HL-60/S4 (cell line): ENCODE data around the gene SRGAP2C.
"Not testable (repeated sequence)": the region's sequence is repeated elsewhere in the genome, so short reads cannot be mapped to it uniquely, and the experiment has no call there.

Experiments used
- in situ Hi-C: fragments of 300-500 bp; cut with MboI; formaldehyde crosslinking; loops from 2 replicates; pipeline ENCODE4 v1.14.3; 2022; ENCODE audit warnings: low sequenced_read_pairs

The SRGAP2C gene

DNA sequence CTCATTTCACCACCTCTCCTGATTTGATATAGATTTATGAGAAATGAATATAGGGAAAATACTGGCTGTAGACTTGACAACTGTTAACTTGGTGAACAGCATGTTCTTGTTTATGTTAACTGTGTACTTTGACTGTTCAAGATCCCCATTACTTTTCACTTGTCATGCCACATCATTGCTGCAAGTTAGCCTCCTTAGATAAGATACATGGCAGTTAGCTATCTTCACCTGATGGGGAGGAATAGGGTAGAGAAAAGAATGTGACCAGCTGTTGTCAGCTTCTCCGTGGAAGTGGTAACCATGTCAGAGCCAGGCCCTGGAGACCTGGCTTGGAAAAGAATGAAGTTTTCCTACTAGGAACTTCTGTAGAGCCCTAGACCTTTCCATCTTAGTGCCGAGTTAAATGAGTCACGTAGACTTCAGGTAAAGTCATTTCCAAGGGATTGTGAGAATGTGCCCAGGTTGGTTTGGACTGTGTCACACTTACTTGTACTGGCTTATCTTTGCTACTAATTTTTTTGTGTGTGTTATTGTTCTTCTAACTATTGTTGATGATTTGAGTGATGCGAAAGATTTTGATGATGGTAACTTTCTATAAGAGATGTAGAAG lies 41.6 kb downstream of the SRGAP2C start:
- in situ Hi-C loops = not testable (repeated sequence)

DNA sequence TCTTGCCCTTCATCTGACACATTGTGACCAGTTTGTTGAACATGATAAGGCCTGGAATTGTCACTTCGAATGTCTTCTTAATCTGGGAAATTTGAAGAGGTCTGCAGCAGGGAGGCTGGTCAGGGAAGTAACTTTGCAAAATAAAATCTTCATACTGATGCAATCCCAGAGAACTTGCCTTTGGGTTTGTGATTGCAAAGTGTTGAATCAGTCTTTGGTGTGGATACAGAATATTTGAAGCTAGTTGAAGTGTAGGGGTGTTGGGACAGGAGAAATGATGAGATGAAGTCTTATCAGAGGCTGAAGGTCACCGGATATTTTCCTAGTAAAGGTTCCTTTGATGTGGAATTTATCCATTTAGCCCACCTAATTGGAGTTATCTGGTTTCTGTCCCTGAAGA lies 42.1 kb downstream of the SRGAP2C start:
- in situ Hi-C loops = not testable (repeated sequence)

DNA sequence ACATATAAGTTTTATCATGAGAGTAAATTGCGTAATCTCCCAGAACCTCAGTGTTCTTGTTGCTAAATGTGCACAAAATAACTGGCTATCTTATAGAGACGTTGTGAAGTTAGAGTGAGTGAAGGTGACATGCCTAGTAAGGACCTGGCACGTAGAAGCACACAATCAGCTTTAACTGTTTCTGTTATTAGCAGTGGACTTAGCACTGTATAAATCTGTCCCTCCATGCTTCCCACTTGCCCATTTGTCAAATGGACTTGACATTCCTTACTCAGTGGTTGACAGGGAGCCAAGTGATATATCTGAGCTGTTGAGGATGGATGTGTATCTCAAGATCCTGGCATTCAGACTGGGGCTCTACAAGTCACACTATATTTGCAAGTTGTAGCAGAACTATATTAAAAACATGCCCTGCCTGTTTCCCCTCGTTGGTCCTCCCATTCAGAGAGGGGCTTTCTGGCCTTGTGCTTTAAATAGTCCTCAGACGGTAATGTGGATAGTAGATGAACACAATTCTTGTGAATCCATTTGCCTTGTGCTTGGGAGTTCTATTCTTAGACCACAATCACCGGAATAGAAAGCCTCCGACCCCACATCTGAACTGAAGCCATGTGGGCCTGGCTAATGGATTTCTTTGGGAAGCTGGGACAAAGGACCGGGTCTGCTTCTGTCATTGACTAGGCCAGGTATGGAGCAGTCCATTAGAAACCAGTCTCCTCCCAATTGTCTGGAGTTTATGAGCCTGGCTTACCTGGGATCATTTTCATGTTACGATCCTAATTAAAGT lies 43.0 kb downstream of the SRGAP2C start:
- in situ Hi-C loops = not testable (repeated sequence)

DNA sequence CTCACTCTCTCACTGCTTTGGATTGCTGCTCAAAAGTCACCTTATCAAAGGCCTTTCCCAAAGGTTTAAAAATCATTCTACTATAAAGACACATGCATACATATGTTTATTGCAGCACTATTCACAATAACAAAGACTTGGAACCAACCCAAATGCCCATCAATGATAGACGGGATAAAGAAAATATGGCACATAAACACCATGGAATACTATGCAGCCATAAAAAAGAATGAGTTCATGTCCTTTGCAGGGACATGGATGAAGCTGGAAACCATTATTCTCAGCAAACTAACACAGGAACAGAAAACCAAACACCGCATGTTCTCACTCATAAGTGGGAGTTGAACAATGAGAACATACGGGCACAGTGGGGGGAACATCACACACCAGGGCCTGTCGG lies 45.9 kb downstream of the SRGAP2C start:
- in situ Hi-C loops = not testable (repeated sequence)

DNA sequence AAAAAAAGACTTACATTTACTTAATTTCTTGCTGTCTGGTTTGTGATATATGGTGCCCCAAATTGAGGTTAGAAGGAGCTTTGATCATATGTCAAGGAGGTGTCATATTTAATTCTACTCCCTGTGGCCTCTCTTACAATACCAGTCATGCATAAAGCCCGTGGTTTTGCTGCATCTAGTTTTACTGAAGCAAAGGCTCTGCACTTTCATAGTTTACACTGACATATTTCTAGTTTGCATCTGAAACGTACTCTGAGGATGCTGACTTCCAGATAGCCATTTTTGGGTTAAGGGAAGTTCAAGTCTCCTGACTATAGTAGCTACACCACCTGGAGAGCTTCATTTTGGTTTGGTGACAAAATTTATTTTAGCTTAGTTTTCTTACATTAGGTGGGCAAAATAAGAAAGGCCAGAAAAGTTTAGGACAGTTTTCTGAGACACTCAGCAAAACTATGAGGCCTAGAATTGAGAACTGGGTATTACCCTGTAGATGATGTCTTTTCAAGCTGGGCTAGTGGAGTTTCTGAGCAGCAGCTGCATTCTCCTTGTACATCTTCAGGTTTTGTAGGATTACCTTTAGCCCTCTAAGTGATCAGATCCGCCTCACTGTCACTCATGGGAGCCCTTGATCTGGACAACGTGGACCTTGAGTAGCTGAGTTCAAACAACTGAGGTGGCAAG lies 47.8 kb downstream of the SRGAP2C start:
- in situ Hi-C loops = not testable (repeated sequence)

DNA sequence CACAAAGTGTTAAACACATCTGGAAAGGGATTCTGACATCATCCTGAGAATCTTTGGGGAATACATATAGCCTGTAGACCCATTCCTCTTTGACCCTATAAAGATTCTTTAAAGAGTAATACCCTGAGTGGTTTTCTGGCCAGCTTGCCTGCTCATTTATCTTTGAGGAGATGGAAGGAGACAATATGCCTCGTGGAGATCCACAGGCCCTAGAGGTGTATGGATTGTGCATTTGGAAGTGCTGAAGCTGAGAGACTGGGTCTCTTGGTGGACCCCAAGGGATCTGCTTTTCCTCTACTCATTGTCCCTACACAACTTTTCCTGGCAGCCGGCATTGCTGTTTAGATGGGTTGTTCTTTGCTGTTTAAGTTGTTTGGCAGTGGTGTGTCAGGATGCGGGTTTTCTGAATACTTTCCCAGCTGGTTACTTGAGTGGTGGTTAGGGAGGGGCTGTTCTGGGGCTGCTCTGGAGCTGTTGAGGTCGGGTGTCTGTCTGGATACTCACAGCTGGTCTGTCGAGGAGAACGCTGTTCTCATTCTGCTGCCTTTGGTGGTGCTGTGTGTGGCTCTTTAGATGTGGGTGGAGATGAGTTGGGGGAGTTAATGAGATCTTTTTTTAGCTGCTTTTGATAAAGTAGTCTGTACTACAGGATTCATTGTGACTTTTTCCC lies 49.5 kb downstream of the SRGAP2C start:
- in situ Hi-C loops = not testable (repeated sequence)

DNA sequence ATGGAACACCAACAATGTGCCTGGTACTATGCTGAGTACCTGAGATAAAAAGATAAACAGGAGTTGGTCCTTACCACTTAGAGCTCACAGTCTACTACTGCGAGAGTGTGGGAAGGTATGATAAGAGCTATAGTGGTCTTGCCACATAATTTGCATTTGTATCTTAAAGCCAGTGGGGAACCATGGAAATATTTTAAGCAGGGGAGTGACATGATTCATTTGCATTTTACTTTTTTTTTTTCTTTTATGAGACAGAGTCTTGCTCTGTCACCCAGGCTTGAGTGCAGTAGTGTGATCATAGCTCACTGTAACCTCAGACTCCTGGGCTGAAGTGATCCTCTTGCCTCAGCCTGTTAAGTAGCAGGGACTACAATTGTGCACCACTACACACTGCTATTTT lies 53.6 kb downstream of the SRGAP2C start:
- in situ Hi-C loops = not testable (repeated sequence)

DNA sequence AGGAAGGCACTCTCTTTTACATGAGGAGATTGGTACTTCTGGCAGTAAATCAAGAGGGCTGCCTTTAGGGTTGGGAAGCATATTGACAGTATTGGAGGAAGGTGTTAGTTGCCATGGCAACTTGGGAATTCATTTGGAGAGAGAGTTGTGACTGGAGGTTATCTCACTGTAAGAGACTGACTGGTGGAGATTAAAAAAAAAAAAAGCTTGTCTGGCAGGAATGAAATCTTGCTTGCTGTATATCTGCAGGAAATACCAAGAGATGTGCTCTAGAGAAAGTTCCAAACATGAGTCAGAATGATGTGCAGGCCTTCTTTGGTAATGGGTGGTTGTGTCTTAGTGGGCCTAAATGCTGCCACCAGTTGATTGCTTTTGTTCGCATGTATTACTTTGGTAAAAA lies 59.1 kb downstream of the SRGAP2C start:
- in situ Hi-C loops = not testable (repeated sequence)

DNA sequence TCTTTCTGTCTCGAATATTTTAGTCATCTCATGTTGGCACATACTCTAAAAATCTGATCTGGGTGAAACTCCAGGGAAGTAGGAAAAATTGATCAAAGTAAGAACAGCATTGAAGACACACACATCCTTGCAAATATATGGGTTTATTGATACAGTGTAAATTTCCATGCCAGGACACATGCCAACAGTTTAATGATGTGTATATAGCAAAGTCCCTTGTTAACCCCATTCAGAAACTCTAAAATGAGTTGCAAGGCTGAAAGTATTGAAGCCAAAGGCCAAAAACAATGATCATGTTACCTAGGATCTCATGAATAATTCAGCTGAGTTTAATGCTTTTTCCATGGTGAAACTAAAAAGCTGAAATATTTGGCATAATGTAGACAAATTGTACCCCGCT lies 61.6 kb downstream of the SRGAP2C start:
- in situ Hi-C loops = not testable (repeated sequence)

DNA sequence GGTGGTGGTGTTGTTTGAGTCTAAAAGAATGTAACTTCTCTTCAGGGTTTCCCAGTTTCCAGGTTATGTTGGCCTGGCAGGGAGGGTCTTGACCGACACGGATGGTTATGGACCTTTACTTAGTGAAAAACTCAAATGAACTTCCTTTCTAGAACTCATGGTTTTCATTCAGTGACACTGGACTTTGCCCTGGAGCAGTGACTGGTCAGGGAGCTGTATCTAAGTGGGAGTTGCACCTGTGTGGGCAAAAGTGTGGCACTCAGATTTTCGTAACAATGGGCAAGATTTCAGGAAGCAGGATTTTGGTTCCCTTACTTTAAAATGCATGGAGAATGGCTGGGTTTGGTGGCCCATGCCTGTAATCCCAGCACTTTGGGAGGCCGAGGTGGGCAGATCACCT lies 67.9 kb downstream of the SRGAP2C start:
- in situ Hi-C loops = not testable (repeated sequence)

DNA sequence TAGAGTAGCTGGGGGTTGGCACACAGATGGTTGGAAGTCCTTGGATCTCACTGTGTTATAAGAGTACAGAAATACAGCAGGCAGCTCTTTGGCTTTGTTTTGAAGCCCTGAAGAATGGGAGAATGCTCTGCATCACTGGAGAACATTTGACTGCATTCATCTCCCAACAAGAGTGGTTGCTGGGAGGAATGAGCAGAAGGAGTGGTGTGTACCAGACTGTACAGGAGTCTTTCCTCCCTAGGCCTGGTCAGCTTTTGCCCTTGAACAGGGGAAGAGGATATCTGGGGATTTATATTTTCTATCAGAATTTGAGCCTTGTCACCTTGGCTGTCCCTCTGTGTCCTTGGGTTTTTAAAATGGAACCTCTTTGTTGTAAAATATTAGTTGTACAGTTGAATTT lies 69.8 kb downstream of the SRGAP2C start:
- in situ Hi-C loops = not testable (repeated sequence)

DNA sequence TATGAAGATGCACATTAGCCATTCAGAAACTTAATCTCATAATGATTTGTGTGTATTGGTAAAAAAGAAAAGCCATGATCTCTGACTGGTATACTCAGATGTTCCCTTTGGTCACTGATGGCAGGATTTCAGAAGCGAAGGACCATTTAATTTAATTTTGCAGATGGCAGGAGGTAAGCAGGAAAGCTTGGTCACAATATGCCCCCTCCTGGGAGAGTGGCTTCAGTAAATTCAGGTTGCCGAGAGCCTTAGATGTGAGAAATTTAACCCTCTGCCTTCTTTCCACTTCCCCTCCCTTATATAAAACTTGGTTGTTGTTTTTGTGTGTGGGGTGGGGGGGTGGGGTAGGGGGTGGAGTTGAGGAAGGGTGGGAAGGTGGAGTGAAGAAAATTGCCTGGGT lies 72.9 kb downstream of the SRGAP2C start:
- in situ Hi-C loops = not testable (repeated sequence)

DNA sequence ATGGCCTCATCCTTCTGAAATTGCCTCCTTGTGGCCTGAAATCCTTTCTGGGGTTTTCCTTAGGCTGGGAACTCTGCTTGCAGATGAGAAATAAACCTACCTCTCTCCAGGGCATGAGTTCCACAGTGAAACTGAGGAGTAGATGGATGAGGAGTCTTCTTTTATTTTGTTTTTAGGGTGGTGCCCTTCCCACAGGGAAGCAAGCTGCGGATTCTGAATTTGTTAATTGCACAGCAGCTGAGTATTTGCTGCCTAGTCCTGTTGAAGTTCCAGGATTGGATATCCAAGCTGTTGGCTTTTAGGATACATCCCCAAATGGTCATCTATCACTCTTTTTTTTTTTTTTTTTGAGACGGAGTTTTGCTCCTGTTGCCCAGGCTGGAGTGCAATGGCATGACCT lies 73.4 kb downstream of the SRGAP2C start:
- in situ Hi-C loops = not testable (repeated sequence)

DNA sequence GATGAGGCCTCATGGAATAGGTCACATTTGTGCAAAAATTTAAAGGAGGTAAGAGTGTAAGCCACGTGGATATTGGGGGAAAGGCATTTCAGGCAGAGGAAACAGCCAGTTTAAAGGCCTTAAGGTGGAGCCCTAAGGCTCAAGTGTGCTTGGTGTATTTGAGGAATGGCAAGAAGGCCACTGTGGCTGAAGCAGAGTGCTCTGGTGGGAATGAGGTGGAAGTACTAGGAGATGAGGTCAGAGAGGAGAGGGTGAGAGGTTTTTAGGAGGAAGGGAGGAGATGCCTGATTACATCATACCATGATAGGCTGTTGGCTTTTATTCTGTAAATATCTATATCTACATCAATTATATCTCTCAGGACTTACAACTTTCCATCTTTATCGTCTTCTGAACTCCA lies 75.4 kb downstream of the SRGAP2C start:
- in situ Hi-C loops = not testable (repeated sequence)

DNA sequence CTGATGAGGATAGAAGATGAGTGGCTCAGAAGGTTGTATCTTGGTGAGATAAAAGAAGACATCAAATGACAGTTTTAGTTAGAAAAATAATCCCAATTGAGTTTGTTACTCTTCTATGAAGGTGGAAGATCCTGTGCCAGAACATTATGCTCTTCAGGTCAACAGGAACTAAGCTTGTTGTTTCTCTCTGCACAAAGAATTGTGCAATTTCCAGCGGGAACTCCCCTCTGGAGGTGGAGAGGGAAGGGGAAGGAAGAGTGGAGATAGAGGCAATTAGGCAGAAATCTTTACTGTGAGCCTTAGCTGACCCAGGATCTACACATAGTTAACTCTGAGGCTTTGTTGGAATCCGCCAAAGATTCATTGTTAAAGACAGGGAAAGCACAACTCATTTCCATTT lies 77.4 kb downstream of the SRGAP2C start:
- in situ Hi-C loops = not testable (repeated sequence)

DNA sequence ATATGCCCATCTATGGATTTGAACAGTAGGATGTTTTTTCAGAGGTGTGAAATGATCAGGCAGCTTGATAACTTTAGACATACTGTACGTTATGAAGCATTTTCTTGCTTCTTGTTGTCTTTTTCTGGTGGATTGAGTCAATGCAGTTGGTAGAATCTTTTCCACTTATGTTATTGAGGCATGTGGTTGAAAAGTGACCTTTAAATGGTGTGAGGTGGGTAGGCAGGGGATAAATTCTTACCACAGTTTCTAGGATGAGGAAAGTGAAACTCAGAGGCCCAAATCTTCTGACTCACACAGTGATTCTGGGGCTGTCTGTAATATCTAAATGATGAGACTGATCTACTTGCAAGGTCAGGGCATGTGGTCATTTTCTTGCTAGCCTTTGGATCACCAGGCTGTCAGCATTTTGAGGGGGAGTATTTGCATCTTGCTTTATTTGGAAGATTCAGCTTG lies 79.0 kb downstream of the SRGAP2C start:
- in situ Hi-C loops = not testable (repeated sequence)

DNA sequence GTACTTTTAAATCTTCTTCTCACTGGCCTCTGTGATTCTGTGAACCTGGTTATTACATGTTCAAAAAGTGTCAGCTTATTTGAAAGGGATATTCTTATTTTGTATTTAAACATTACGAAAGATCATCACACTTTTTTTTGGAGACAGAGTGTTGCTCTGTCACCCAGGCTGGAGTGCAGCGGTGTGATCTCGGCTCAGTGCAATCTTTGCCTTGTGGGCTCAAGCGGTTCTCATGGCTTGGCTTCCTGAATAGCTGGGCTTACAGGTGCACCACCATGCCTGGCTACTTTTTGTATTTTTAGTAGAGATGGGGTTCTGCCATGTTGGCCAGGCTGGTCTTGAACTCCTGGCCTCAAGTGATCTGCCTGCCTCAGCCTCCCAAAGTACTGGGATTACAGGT lies 82.3 kb downstream of the SRGAP2C start:
- in situ Hi-C loops = not testable (repeated sequence)

DNA sequence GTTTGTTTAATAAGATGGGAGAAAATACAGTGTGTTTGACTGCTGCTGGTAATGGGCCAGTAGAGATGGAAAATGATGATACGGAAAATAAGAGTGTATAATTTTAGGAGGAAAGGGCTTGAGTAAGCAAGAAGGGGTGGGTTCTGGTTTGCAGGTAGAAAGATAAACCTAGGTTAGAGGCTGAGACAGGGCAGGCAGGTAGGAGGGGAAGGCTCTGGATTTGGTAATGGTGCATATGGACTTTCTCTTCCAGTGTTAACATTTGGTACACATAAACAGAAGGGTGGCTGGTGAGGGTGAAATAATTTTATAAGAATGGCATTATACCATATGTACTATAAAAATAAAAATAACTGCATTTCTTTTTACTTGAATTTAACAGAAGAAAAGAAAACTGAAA lies 84.5 kb downstream of the SRGAP2C start:
- in situ Hi-C loops = not testable (repeated sequence)

DNA sequence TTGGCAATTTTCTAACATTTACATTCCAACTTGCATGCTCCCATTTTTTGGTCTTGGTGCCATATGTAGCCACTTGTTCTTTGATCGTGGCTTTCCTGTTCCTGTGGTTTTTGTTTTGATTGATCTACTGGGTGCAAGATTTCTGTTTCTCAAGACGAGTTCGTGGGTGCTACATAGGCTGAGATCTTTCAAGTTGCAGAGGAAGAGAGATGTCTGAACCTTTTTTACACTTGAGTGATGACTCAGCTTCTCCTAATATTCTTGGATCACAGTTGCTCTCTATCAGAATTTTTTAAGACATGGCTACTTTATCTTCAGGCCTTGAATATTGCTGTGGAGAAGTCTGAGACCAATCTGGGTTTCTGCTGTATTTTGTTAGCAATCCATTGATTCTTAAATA lies 85.2 kb downstream of the SRGAP2C start:
- in situ Hi-C loops = not testable (repeated sequence)

DNA sequence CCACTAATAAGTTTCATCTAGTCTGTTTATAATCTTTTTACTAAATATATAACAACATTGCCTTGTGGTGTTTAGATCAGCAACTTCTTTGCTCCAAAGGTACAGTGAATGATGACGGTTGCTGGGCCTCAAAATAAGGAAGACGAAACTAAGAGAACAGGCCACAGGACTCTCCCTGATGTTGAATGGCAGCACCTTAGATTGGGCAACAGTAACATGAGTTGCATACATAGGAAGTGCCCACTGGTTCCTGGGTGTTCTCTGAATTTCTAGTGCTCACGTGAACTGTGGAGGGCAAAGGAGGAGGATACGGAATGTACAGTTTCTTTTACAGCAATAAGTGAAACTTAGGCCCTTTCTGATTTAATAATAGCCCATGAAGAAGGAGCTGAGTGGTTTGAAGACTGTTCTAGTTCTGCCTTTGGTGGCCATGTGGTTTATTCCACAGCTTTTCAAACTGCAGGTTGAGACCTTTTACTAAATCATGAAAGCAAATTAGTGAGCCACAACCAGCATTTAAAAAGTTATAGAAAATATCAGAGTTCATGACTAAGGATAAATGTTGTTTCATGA lies 86.5 kb downstream of the SRGAP2C start:
- in situ Hi-C loops = not testable (repeated sequence)

DNA sequence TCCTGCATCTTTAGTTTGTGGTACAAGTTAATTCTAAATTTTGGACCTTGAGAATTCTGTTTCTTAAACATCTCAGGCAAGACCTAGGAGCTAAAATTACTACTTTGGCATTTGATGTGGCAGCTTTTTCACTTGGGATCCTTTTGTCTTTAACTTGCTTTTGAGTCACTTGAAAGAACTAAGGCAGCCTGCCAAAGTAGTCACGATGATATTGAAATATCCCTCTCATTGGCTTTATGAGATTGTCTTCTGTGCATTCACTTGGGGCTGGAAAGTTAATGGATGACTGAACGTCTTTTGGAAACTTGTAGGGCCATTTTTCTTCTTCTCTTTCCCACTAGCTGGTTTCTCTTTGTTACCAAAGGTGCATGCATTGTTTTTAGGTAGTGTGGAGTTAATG lies 90.7 kb downstream of the SRGAP2C start:
- in situ Hi-C loops = not testable (repeated sequence)
